ENCODE measurements around the gene MCC. TPM values are rescaled to one million over a fixed set of nuclear protein-coding genes. Genes with fewer than 3 reads are reported as not detected.
A peak's percentile ranks its signal among the peaks of the same experiment; 100 is the strongest.

The MCC gene
- polyA plus RNA-seq, 2 of the 4 experiments (the other 2 are of a cell fraction), result 0.09 to 0.10 TPM

DNA sequence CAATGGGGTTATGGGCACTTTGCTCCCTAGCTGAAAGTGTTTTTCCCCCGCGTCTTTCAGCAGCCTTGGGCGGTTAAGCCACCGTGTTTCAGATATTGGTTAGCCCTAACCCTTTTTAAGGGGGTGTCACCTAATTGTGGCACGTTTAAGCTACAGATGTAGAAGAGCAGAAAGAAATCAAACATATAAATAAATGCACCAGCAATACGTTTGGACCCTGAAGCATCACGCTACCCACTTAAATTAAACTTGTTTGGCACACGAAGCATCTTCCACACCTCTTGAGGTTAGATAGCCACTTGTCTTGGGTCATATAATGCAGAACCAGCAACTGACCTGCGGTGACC lies 26.0 kb upstream of the MCC start (continued):
- TF ChIP-seq ZFP36 (IDR thresholded peaks at IDR 0.05; ENCODE audit: borderline replicate concordance, partially characterized antibody) (no peak), PHF8 (IDR thresholded peaks at IDR 0.05; ENCODE audit: borderline replicate concordance, low read depth) (no peak), EHF (CRISPR knock-in tag; IDR thresholded peaks at IDR 0.05) (no peak), RNF2 (IDR thresholded peaks at IDR 0.05; ENCODE audit: borderline replicate concordance, low read depth) (no peak), ESRRA (IDR thresholded peaks at IDR 0.05; ENCODE audit: borderline replicate concordance, low read length) (no peak)
- TF ChIP-seq, protein P1, sequence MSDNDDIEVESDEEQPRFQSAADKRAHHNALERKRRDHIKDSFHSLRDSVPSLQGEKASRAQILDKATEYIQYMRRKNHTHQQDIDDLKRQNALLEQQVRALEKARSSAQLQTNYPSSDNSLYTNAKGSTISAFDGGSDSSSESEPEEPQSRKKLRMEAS (IDR thresholded peaks at IDR 0.05), result no peak
- TF ChIP-seq, protein P2, sequence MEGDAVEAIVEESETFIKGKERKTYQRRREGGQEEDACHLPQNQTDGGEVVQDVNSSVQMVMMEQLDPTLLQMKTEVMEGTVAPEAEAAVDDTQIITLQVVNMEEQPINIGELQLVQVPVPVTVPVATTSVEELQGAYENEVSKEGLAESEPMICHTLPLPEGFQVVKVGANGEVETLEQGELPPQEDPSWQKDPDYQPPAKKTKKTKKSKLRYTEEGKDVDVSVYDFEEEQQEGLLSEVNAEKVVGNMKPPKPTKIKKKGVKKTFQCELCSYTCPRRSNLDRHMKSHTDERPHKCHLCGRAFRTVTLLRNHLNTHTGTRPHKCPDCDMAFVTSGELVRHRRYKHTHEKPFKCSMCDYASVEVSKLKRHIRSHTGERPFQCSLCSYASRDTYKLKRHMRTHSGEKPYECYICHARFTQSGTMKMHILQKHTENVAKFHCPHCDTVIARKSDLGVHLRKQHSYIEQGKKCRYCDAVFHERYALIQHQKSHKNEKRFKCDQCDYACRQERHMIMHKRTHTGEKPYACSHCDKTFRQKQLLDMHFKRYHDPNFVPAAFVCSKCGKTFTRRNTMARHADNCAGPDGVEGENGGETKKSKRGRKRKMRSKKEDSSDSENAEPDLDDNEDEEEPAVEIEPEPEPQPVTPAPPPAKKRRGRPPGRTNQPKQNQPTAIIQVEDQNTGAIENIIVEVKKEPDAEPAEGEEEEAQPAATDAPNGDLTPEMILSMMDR (IDR thresholded peaks at IDR 0.05), result no peak
- TF ChIP-seq, protein P3, sequence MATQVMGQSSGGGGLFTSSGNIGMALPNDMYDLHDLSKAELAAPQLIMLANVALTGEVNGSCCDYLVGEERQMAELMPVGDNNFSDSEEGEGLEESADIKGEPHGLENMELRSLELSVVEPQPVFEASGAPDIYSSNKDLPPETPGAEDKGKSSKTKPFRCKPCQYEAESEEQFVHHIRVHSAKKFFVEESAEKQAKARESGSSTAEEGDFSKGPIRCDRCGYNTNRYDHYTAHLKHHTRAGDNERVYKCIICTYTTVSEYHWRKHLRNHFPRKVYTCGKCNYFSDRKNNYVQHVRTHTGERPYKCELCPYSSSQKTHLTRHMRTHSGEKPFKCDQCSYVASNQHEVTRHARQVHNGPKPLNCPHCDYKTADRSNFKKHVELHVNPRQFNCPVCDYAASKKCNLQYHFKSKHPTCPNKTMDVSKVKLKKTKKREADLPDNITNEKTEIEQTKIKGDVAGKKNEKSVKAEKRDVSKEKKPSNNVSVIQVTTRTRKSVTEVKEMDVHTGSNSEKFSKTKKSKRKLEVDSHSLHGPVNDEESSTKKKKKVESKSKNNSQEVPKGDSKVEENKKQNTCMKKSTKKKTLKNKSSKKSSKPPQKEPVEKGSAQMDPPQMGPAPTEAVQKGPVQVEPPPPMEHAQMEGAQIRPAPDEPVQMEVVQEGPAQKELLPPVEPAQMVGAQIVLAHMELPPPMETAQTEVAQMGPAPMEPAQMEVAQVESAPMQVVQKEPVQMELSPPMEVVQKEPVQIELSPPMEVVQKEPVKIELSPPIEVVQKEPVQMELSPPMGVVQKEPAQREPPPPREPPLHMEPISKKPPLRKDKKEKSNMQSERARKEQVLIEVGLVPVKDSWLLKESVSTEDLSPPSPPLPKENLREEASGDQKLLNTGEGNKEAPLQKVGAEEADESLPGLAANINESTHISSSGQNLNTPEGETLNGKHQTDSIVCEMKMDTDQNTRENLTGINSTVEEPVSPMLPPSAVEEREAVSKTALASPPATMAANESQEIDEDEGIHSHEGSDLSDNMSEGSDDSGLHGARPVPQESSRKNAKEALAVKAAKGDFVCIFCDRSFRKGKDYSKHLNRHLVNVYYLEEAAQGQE (IDR thresholded peaks at IDR 0.05), result no peak
- TF ChIP-seq, protein P4, sequence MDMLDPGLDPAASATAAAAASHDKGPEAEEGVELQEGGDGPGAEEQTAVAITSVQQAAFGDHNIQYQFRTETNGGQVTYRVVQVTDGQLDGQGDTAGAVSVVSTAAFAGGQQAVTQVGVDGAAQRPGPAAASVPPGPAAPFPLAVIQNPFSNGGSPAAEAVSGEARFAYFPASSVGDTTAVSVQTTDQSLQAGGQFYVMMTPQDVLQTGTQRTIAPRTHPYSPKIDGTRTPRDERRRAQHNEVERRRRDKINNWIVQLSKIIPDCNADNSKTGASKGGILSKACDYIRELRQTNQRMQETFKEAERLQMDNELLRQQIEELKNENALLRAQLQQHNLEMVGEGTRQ (IDR thresholded peaks at IDR 0.05), result no peak

DNA sequence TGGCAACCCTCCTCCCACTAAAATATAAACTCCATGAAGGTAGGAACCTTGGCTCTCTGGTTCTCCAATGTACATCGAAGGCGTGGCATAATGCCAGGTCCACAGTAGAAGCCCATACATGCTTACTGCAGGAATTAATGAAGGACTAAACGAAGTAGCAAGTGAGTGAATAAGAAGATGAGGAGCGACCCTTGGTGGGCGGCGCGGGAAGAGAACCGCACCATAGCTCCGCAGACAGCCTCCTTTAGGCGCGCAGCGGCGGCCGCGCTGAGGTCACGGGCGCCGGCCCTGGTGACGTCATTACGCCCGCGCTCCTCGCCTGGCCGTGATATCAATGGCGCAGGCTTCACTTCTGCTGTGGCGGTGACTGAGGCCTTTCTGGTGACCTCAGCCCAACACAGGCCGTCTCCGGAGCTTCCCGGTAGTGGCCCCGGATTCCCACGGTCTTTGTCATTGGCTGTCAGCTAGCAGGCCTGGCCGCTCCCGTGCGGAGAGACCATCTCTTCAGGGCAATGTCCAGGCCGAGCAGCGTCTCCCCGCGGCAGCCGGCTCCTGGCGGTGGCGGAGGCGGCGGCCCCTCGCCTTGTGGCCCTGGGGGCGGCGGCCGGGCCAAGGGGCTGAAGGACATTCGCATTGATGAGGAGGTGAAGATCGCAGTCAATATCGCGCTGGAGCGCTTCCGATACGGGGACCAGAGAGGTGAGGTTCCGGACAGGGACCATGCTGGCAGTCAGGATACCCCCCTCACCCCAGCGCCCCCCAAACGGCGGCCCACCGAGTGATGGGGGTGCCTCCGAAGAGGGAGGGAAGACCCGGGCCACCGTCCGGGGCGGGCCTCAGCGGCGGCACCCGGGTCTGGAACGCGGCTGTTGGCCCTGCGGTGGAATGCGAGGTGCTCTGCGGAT lies 25.4 kb upstream of the MCC start, which contains the start of gene YTHDC2:
Gene YTHDC2 (plus strand): TSS at position 311 of the 905 bp plus-strand sequence. CDS start 202 bp downstream, at position 513.
- ATAC-seq (peak; percentile 98 to 99), FAIRE-seq (no peak), DNase-seq (ENCODE audit: low read depth in 1 of 2, low spot score in 1 of 2) (peak; percentile 51 to 87)
- CTCF ChIA-PET, result interaction anchor here (0.8 to 2.3 kb wide), 10 partner anchors 9 to 527 kb away, joined by 3 to 16 read pairs (median 4); no protein-coding TSS in a partner anchor
- POLR2A ChIA-PET, result interaction anchor here (0.5 to 1.8 kb wide), 4 partner anchors 9 to 518 kb away, joined by 3 to 6 read pairs (median 3); partner anchors contain the start of gene MCC
- Histone ChIP-seq H3K9me3 (no peaks in the 10 kb centered on the region), H3K4me1 (peaks cover 13% of the 10 kb centered on the region; the same call in 2 of the 3 replicates), H3K4me3 (peak within 1 kb of the TSS; percentile 77), H3K27ac (peak within 1 kb of the TSS; percentile 89 to 94), H3K4me2 (peak within 1 kb of the TSS; percentile 77)
- 1% methylated on average over 62 of the region's 72 CpGs for WGBS (ENCODE audit: missing lambda C conversion rate)
- TF ChIP-seq HDAC2 (IDR thresholded peaks at IDR 0.05), result no peak
- TF ChIP-seq SREBF2 (IDR thresholded peaks at IDR 0.05), result no peak
- no peak for TF ChIP-seq HOXB5 (CRISPR knock-in tag; IDR thresholded peaks at IDR 0.05)
- TF ChIP-seq MAFK (IDR thresholded peaks at IDR 0.05; ENCODE audit: partially characterized antibody), result no peak
- TF ChIP-seq EP300 (IDR thresholded peaks at IDR 0.05), result no peak
- no peak for TF ChIP-seq NR3C1 (IDR thresholded peaks at IDR 0.05)
- no peak for TF ChIP-seq ZNF302 (CRISPR knock-in tag; IDR thresholded peaks at IDR 0.05)
- no peak for TF ChIP-seq CHD2 (IDR thresholded peaks at IDR 0.05; ENCODE audit: low read length, partially characterized antibody)
- peak; percentile 72 for TF ChIP-seq RFX5 (IDR thresholded peaks at IDR 0.05)
- TF ChIP-seq, protein P2 (IDR thresholded peaks at IDR 0.05), result peak; percentile 41
- TF ChIP-seq MAZ (IDR thresholded peaks at IDR 0.05; ENCODE audit: borderline replicate concordance, low read depth, low read length), result no peak
- TF ChIP-seq KDM1A (IDR thresholded peaks at IDR 0.05; ENCODE audit: low read depth), result no peak; the same call in 1 of the 2 replicates
- TF ChIP-seq ESRRA (IDR thresholded peaks at IDR 0.05; ENCODE audit: borderline replicate concordance, low read length), result no peak
- TF ChIP-seq TFCP2L1 (CRISPR knock-in tag; IDR thresholded peaks at IDR 0.05), result no peak
- peak; percentile 74 to 85; a peak in 4 of 5 replicates for TF ChIP-seq JUN (IDR thresholded peaks at IDR 0.05)
- TF ChIP-seq, protein P5, sequence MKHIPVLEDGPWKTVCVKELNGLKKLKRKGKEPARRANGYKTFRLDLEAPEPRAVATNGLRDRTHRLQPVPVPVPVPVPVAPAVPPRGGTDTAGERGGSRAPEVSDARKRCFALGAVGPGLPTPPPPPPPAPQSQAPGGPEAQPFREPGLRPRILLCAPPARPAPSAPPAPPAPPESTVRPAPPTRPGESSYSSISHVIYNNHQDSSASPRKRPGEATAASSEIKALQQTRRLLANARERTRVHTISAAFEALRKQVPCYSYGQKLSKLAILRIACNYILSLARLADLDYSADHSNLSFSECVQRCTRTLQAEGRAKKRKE (CRISPR knock-in tag; IDR thresholded peaks at IDR 0.05; ENCODE audit: low read depth), result no peak
- TF ChIP-seq ZSCAN20 (CRISPR knock-in tag; IDR thresholded peaks at IDR 0.05), result no peak
- no peak for TF ChIP-seq CBX8 (IDR thresholded peaks at IDR 0.05)
- TF ChIP-seq POLR2A (IDR thresholded peaks at IDR 0.05; ENCODE audit: low read length), result peak; percentile 92
- TF ChIP-seq, protein P1 (IDR thresholded peaks at IDR 0.05), result peak; percentile 74
- no peak for TF ChIP-seq GATA3 (IDR thresholded peaks at IDR 0.05; ENCODE audit: borderline replicate concordance)

Measured in A549 (cell line).